K562 (cell line): Measurements from ENCODE around the gene FAM171A1. TPM values are rescaled to one million over a fixed set of nuclear protein-coding genes. Genes with fewer than 3 reads are reported as not detected.

Experiments
- ATF1 ChIP-seq, 2 experiments: fragments of 450-650 bp in 1 of 2; IDR thresholded peaks; 2 replicates each; pipeline ENCODE4 v1.6.1; 2016; ENCODE audit warnings: missing compliant biosample characterization in 1 of 2, missing genetic modification characterization in 1 of 2
- DDX20 ChIP-seq: fragments of 450-650 bp; IDR thresholded peaks from 2 replicates; pipeline ENCODE4 v1.6.1; 2016; ENCODE audit warnings: missing genetic modification characterization, low read depth, mild to moderate bottlenecking, missing compliant biosample characterization, moderate library complexity
- ETV1 ChIP-seq: fragments of 450-650 bp; conservative IDR thresholded peaks from 2 replicates; pipeline ENCODE4 v1.6.1; 2016; ENCODE audit warnings: missing genetic modification characterization, control low read depth, low read depth, missing compliant biosample characterization
- FOXP4 ChIP-seq: sonication (generic); formaldehyde crosslinking; IDR thresholded peaks from 2 replicates; pipeline ENCODE4 v1.8.0; 2022; ENCODE audit warnings: mild to moderate bottlenecking, missing genetic modification reagents, borderline replicate concordance
- ID3 ChIP-seq, 2 experiments: fragments of 250-450 bp in 1 of 2; fragments of 450-650 bp in 1 of 2; sonication (Bioruptor Pico) in 1 of 2; IDR thresholded peaks; 2 replicates each; pipeline versions ENCODE4 v1.6.1 to v1.8.0; 2016 to 2021; ENCODE audit warnings: mild to moderate bottlenecking in 2 of 2, moderate library complexity in 2 of 2, missing compliant biosample characterization in 1 of 2, missing genetic modification characterization in 1 of 2
- JUN ChIP-seq, 2 experiments: sonication (generic) in 1 of 2; formaldehyde crosslinking in 1 of 2; IDR thresholded peaks; 2 replicates each; pipeline versions ENCODE4 v1.6.1 to v1.8.0; 2012 to 2022; ENCODE audit warnings: borderline replicate concordance in 2 of 2, mild to moderate bottlenecking in 2 of 2, improper control_type of control experiment in 1 of 2, low read depth in 1 of 2, low read length in 1 of 2, missing genetic modification reagents in 1 of 2
- MITF ChIP-seq: IDR thresholded peaks from 2 replicates; pipeline ENCODE4 v1.6.1; 2014; ENCODE audit warnings: antibody characterized with exemption
- RBM15 ChIP-seq: fragments of 200-400 bp; formaldehyde crosslinking; IDR thresholded peaks from 2 replicates; pipeline ENCODE4 v1.6.1; 2018; ENCODE audit warnings: mild to moderate bottlenecking, low read length, moderate library complexity; ENCODE audit not compliant: insufficient read depth
- RNF2 ChIP-seq: sonication (generic); IDR thresholded peaks from 2 replicates; pipeline ENCODE4 v1.6.1; 2016
- TEAD4 ChIP-seq, 2 experiments: sonication (generic) in 1 of 2; formaldehyde crosslinking in 1 of 2; IDR thresholded peaks; 2 replicates each; pipeline versions ENCODE4 v1.6.1 to v1.8.0; 2012 to 2022; ENCODE audit warnings: borderline replicate concordance in 1 of 2, inconsistent platforms in 1 of 2, low read length in 1 of 2, mild to moderate bottlenecking in 1 of 2, missing genetic modification reagents in 1 of 2
- THAP12 ChIP-seq: fragments of 250-450 bp; sonication (Bioruptor Pico); IDR thresholded peaks from 2 replicates; pipeline ENCODE4 v1.9.0; 2021; ENCODE audit warnings: mild to moderate bottlenecking, inconsistent platforms
- THRAP3 ChIP-seq: fragments of 450-650 bp; IDR thresholded peaks from 2 replicates; pipeline ENCODE4 v1.6.1; 2016; ENCODE audit warnings: mild to moderate bottlenecking, inconsistent platforms, borderline replicate concordance
- U2AF1 ChIP-seq: fragments of 200-400 bp; formaldehyde crosslinking; optimal IDR thresholded peaks from 2 replicates; pipeline ENCODE3; 2017; ENCODE audit warnings: mild to moderate bottlenecking, low read depth, low read length, moderate library complexity
- XRCC3 ChIP-seq: fragments of 450-650 bp; IDR thresholded peaks from 2 replicates; pipeline ENCODE4 v1.6.1; 2017; ENCODE audit warnings: mild to moderate bottlenecking, moderate library complexity
- ZNF584 ChIP-seq: fragments of 200-800 bp; sonication (Bioruptor generic); IDR thresholded peaks from 2 replicates; pipeline ENCODE4 v1.6.1; 2016; ENCODE audit warnings: low read depth, mild to moderate bottlenecking, missing genetic modification characterization, missing compliant biosample characterization
- polyA plus RNA-seq, 8 experiments: library from polyadenylated mRNA; depleted of rRNA in 4 of 8; stranded (reverse) in 5 of 8; unstranded in 3 of 8; fragments of >200 nt; fragmentation: Nextera tagmentation in 2 of 8; fragmentation: Illumina TruSeq in 1 of 8; extraction: Ambion mirVana in 2 of 8; extraction: Trizol in 1 of 8; gene quantifications; 2 replicates each; pipeline versions ENCODE4 v1.2.1 to v1.2.3, GENCODE V29; 2011 to 2014; ENCODE audit warnings: inconsistent platforms in 1 of 8, missing spikeins in 1 of 8
- total RNA-seq, 7 experiments: library from RNA; depleted of rRNA in 6 of 7; stranded (reverse); fragments of >200 nt in 6 of 7; fragmentation: Illumina TruSeq in 2 of 7; extraction: Trizol in 2 of 7; gene quantifications; 2 replicates each; pipeline versions ENCODE4 v1.2.1 to v1.2.3, GENCODE V29; 2011 to 2021; ENCODE audit warnings: low replicate concordance in 1 of 7
- TF ChIP-seq, protein P1 (sequence below): fragments of 450-650 bp; IDR thresholded peaks from 2 replicates; pipeline ENCODE4 v1.7.1; 2018; ENCODE audit warnings: mild to moderate bottlenecking, low read depth; ENCODE audit not compliant: partially characterized antibody

The FAM171A1 gene
- total and polyA plus RNA-seq, 9 of the 15 experiments (the other 6 are each of a cell fraction or from before 2014, with no cell fraction given) = 0.51 to 8.2 (median 4.8) TPM

GRCh38 chr10:15344876-15345285 lies 26.2 kb downstream of the FAM171A1 start (continued):
- TF ChIP-seq MITF = no peak
- TF ChIP-seq ATF1 (CRISPR knock-in tag; IDR thresholded peaks at IDR 0.05) = no peak
- peak; percentile 76 for TF ChIP-seq ATF1 (tag; IDR thresholded peaks at IDR 0.05)
- no peak for TF ChIP-seq U2AF1
- no peak for TF ChIP-seq THAP12
- TF ChIP-seq TEAD4 (IDR thresholded peaks at IDR 0.05; ENCODE audit: low read length) = peak; percentile 79; the same call in 1 of the 2 replicates
- no peak for TF ChIP-seq TEAD4 (CRISPR knock-in tag; IDR thresholded peaks at IDR 0.05; ENCODE audit: borderline replicate concordance)
- TF ChIP-seq XRCC3 = no peak
- no peak for TF ChIP-seq FOXP4 (CRISPR knock-in tag)
- no peak for TF ChIP-seq DDX20
- TF ChIP-seq RBM15 = no peak
- TF ChIP-seq, protein P1, sequence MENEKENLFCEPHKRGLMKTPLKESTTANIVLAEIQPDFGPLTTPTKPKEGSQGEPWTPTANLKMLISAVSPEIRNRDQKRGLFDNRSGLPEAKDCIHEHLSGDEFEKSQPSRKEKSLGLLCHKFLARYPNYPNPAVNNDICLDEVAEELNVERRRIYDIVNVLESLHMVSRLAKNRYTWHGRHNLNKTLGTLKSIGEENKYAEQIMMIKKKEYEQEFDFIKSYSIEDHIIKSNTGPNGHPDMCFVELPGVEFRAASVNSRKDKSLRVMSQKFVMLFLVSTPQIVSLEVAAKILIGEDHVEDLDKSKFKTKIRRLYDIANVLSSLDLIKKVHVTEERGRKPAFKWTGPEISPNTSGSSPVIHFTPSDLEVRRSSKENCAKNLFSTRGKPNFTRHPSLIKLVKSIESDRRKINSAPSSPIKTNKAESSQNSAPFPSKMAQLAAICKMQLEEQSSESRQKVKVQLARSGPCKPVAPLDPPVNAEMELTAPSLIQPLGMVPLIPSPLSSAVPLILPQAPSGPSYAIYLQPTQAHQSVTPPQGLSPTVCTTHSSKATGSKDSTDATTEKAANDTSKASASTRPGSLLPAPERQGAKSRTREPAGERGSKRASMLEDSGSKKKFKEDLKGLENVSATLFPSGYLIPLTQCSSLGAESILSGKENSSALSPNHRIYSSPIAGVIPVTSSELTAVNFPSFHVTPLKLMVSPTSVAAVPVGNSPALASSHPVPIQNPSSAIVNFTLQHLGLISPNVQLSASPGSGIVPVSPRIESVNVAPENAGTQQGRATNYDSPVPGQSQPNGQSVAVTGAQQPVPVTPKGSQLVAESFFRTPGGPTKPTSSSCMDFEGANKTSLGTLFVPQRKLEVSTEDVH = no peak
- TF ChIP-seq ZNF584 = peak; percentile 75
- TF ChIP-seq RNF2 = peak; percentile 65; the same call in 1 of the 2 replicates
- TF ChIP-seq ETV1 (tag) = no peak
- no peak for TF ChIP-seq THRAP3
- peak; percentile 51; the same call in 1 of the 2 replicates for TF ChIP-seq JUN (IDR thresholded peaks at IDR 0.05; ENCODE audit: borderline replicate concordance, low read depth, low read length)
- TF ChIP-seq JUN (CRISPR knock-in tag; IDR thresholded peaks at IDR 0.05; ENCODE audit: borderline replicate concordance) = no peak
- no peak for TF ChIP-seq ID3 (CRISPR knock-in tag; IDR thresholded peaks at IDR 0.05)
- TF ChIP-seq ID3 (tag; IDR thresholded peaks at IDR 0.05) = peak; percentile 32; the same call in 1 of the 2 replicates
